Smooth muscle cell (in vitro differentiated cells): ENCODE data around the gene GAS7. TPM values are rescaled to one million over a fixed set of nuclear protein-coding genes. Genes with fewer than 3 reads are reported as not detected.
A peak's percentile ranks its signal among the peaks of the same experiment; 100 is the strongest.

Source experiments
- DNase-seq: peaks from one replicate; lab custom pipeline; 2025; ENCODE audit not compliant: unreplicated experiment; lab: John Stamatoyannopoulos, UW
- H2AFZ ChIP-seq: fragments of 200-600 bp; sonication (generic); 2 replicates; pipeline ENCODE4 v1.6.0; 2016; ENCODE audit warnings: antibody characterized with exemption, low read depth, mild to moderate bottlenecking
- H3F3A ChIP-seq: fragments of 200-600 bp; sonication (generic); 2 replicates; pipeline ENCODE4 v1.6.0; 2017; ENCODE audit warnings: antibody characterized with exemption, low read depth
- H3K27ac ChIP-seq: fragments of 200-600 bp; sonication (generic); 2 replicates; pipeline ENCODE4 v1.5.1; 2016; ENCODE audit warnings: low read depth, mild to moderate bottlenecking
- H3K27me3 ChIP-seq: fragments of 200-600 bp; sonication (generic); 2 replicates; pipeline ENCODE4 v1.6.1; 2016; ENCODE audit warnings: low read depth, mild to moderate bottlenecking
- H3K36me3 ChIP-seq: fragments of 200-600 bp; sonication (generic); 2 replicates; pipeline ENCODE4 v1.5.1; 2016; ENCODE audit warnings: low read depth
- H3K4me1 ChIP-seq: fragments of 200-600 bp; sonication (generic); 2 replicates; pipeline ENCODE4 v1.5.1; 2016; ENCODE audit warnings: low read depth
- H3K4me2 ChIP-seq: fragments of 200-600 bp; sonication (generic); 2 replicates; pipeline ENCODE4 v1.6.0; 2016; ENCODE audit warnings: mild to moderate bottlenecking
- H3K4me3 ChIP-seq: fragments of 200-600 bp; sonication (generic); 2 replicates; pipeline ENCODE4 v1.5.1; 2016; ENCODE audit warnings: mild to moderate bottlenecking
- H3K79me2 ChIP-seq: fragments of 200-600 bp; sonication (generic); 2 replicates; pipeline ENCODE4 v1.6.0; 2016; ENCODE audit warnings: low read depth, mild to moderate bottlenecking
- H3K9ac ChIP-seq: fragments of 200-600 bp; sonication (generic); 2 replicates; pipeline ENCODE4 v1.6.0; 2016; ENCODE audit warnings: low read depth
- H3K9me3 ChIP-seq: fragments of 200-600 bp; sonication (generic); replicated peaks from 2 replicates; pipeline ENCODE4 v1.5.1; 2016; ENCODE audit warnings: low read depth
- H4K20me1 ChIP-seq: fragments of 200-600 bp; sonication (generic); 2 replicates; pipeline ENCODE4 v1.6.0; 2016; ENCODE audit warnings: low read depth
- CTCF ChIP-seq: fragments of 200-600 bp; sonication (generic); IDR thresholded peaks from 2 replicates; pipeline ENCODE4 v1.5.1; 2017; ENCODE audit warnings: borderline replicate concordance, mild to moderate bottlenecking, antibody characterized with exemption; ENCODE audit not compliant: insufficient read depth, poor library complexity, severe bottlenecking
- WGBS: methylation state at CpG from one replicate; pipeline ENCODE4 v1.1.7; 2016; ENCODE audit warnings: low lambda C conversion rate; 5-methylcytosine and 5-hydroxymethylcytosine counted together
- polyA plus RNA-seq: library from polyadenylated mRNA; unstranded; fragments of >200 nt; fragmentation: Nextera tagmentation; extraction: Ambion mirVana; gene quantifications from 2 replicates; pipeline ENCODE4 v1.2.1, GENCODE V29; 2016
- total RNA-seq: library from RNA; depleted of rRNA; stranded (reverse); fragments of >200 nt; gene quantifications from 2 replicates; pipeline ENCODE4 v1.2.3, GENCODE V29; 2014

Gene GAS7
- total and polyA plus RNA-seq, 2 experiments from 2014 or later, result 86.8 to 103 TPM

- Histone ChIP-seq H3K4me3 (no peak overlapping the region), H2AFZ (no peak overlapping the region), H3K9ac (no peak overlapping the region), H3F3A (peaks cover 20% of the 10 kb centered on the region), H3K79me2 (peaks cover 92% of the 10 kb centered on the region), H3K9me3 (no peaks in the 10 kb centered on the region), H3K27me3 (no peaks in the 10 kb centered on the region), H3K4me2 (peak overlapping the region; percentile 17), H3K27ac (no peak overlapping the region), H4K20me1 (peaks cover 100% of the 10 kb centered on the region), H3K36me3 (no peaks in the 10 kb centered on the region), H3K4me1 (peaks cover 4% of the 10 kb centered on the region)
- WGBS, result 25% methylated on average over 6 of the region's 6 CpGs
- TF ChIP-seq CTCF, result no peak
- no peak for DNase-seq
Measured at GRCh38 chr17:10088444-10088843, 110.0 kb downstream of the GAS7 start.

GRCh38 chr17:10087355-10087754, 111.1 kb downstream of the GAS7 start:
- Histone ChIP-seq H3K79me2 (peaks cover 93% of the 10 kb centered on the region), H3K4me1 (peaks cover 4% of the 10 kb centered on the region), H4K20me1 (peaks cover 100% of the 10 kb centered on the region), H3K36me3 (no peaks in the 10 kb centered on the region), H3K27ac (peak overlapping the region; percentile 96), H3K9ac (peak overlapping the region; percentile 10), H3K9me3 (no peaks in the 10 kb centered on the region), H3K27me3 (no peaks in the 10 kb centered on the region), H3F3A (peaks cover 17% of the 10 kb centered on the region), H2AFZ (no peak overlapping the region), H3K4me2 (peak overlapping the region; percentile 73), H3K4me3 (no peak overlapping the region)
- no peak for DNase-seq
- no peak for TF ChIP-seq CTCF
- WGBS, result 81% methylated on average over 3 of the region's 3 CpGs

GRCh38 chr17:10083864-10084263, 114.5 kb downstream of the GAS7 start:
- H3K9ac ChIP-seq, result no peak overlapping the region
- no peak overlapping the region for H3K27ac ChIP-seq
- peaks cover 5% of the 10 kb centered on the region for H3F3A ChIP-seq
- no peaks in the 10 kb centered on the region for H3K36me3 ChIP-seq
- peaks cover 100% of the 10 kb centered on the region for H4K20me1 ChIP-seq
- no peak overlapping the region for H2AFZ ChIP-seq
- H3K4me1 ChIP-seq, result peaks cover 4% of the 10 kb centered on the region
- DNase-seq, result no peak
- no peaks in the 10 kb centered on the region for H3K9me3 ChIP-seq
- H3K4me3 ChIP-seq, result no peak overlapping the region
- TF ChIP-seq CTCF, result no peak
- H3K27me3 ChIP-seq, result no peaks in the 10 kb centered on the region
- no peak overlapping the region for H3K4me2 ChIP-seq
- 98% methylated on average over 3 of the region's 3 CpGs for WGBS
- H3K79me2 ChIP-seq, result peaks cover 96% of the 10 kb centered on the region

GRCh38 chr17:10082795-10083194, 115.6 kb downstream of the GAS7 start:
- Histone ChIP-seq H3K4me3 (no peak overlapping the region), H2AFZ (no peak overlapping the region), H3K9me3 (no peaks in the 10 kb centered on the region), H3K36me3 (no peaks in the 10 kb centered on the region), H3K27ac (no peak overlapping the region), H3F3A (peaks cover 4% of the 10 kb centered on the region), H3K9ac (no peak overlapping the region), H3K4me2 (no peak overlapping the region), H3K79me2 (peaks cover 95% of the 10 kb centered on the region), H4K20me1 (peaks cover 100% of the 10 kb centered on the region), H3K27me3 (no peaks in the 10 kb centered on the region), H3K4me1 (peaks cover 4% of the 10 kb centered on the region)
- TF ChIP-seq CTCF, result no peak
- WGBS, result 96% methylated on average over 2 of the region's 2 CpGs
- DNase-seq, result no peak
